B cell (primary cell): ENCODE measurements around the gene CCDC126. TPM values are rescaled to one million over a fixed set of nuclear protein-coding genes. Genes with fewer than 3 reads are reported as not detected.

ENCODE experiments used
- ATAC-seq: fragments of 200-7000 bp; cut with Tn5 transposase; one replicate; pipeline ENCODE4 v1.10.0; 2021; ENCODE audit warnings: low read depth, mild to moderate bottlenecking, moderate number of reproducible peaks, moderate library complexity
- CTCF ChIA-PET: fragments of 350-600 bp; sonication (Branson Sonifier 250); formaldehyde crosslinking; loops from one replicate; lab custom pipeline; 2021; ENCODE audit warnings: antibody characterized with exemption, inconsistent platforms; lab: Charles Lee
- POLR2A ChIA-PET: fragments of 350-600 bp; sonication (Branson Sonifier 250); formaldehyde crosslinking; loops from one replicate; lab custom pipeline; 2021; ENCODE audit warnings: antibody characterized with exemption; lab: Charles Lee
- DNase-seq: peaks from one replicate; pipeline ENCODE4 v3.0.0; 2013
- H2AFZ ChIP-seq: 2 replicates; pipeline ENCODE4 v1.6.1; 2012; ENCODE audit warnings: mild to moderate bottlenecking, low read depth, low read length; ENCODE audit not compliant: insufficient read depth, poor library complexity, severe bottlenecking
- H3K27ac ChIP-seq, 2 donors: 1 replicate in 1 of 2; 2 replicates in 1 of 2; pipeline ENCODE4 v1.5.1; 2012 to 2013; ENCODE audit warnings: low read length in 2 of 2, mild to moderate bottlenecking in 2 of 2, moderate library complexity in 1 of 2
- H3K27me3 ChIP-seq, 4 experiments: fragments of 200-600 bp in 1 of 4; sonication (generic) in 1 of 4; replicated peaks in 1 of 4; 1 replicate in 2 of 4; 2 replicates in 2 of 4; pipeline versions ENCODE4 v1.6.1 to v1.7.0; 2013 to 2016; ENCODE audit warnings: low read length in 3 of 4, mild to moderate bottlenecking in 2 of 4, mixed read lengths in 1 of 4, moderate library complexity in 1 of 4; ENCODE audit not compliant: insufficient read depth in 4 of 4, control insufficient read depth in 3 of 4; ENCODE audit errors: control extremely low read depth in 1 of 4
- H3K36me3 ChIP-seq, 2 experiments: replicated peaks in 1 of 2; 1 replicate in 1 of 2; 2 replicates in 1 of 2; pipeline versions ENCODE4 v1.6.1 to v1.7.1; 2013; ENCODE audit warnings: low read length in 1 of 2; ENCODE audit not compliant: insufficient read depth in 2 of 2, control insufficient read depth in 1 of 2; ENCODE audit errors: control extremely low read depth in 1 of 2, extremely low read depth in 1 of 2
- H3K4me1 ChIP-seq, 2 donors: fragments of 200-600 bp in 1 of 2; sonication (generic) in 1 of 2; 1 replicate in 1 of 2; 2 replicates in 1 of 2; pipeline versions ENCODE4 v1.5.1 to v1.6.1; 2013 to 2017; ENCODE audit warnings: low read length in 2 of 2; ENCODE audit not compliant: control insufficient read depth in 2 of 2, insufficient read depth in 2 of 2
- H3K4me2 ChIP-seq: replicated peaks from 2 replicates; pipeline ENCODE3; 2012; ENCODE audit warnings: mild to moderate bottlenecking, low read depth, low read length; ENCODE audit not compliant: poor library complexity, severe bottlenecking
- H3K4me3 ChIP-seq, 5 experiments: fragments of 200-600 bp in 1 of 5; sonication (generic) in 1 of 5; 1 replicate in 3 of 5; 2 replicates in 2 of 5; pipeline versions ENCODE4 v1.5.1 to v1.7.0; 2011 to 2016; ENCODE audit warnings: low read length in 4 of 5, mild to moderate bottlenecking in 4 of 5, low read depth in 2 of 5, control low read depth in 1 of 5, moderate library complexity in 1 of 5; ENCODE audit not compliant: insufficient read depth in 1 of 5; ENCODE audit errors: control extremely low read depth in 1 of 5, extremely low read depth in 1 of 5
- H3K79me2 ChIP-seq: fragments of 200-600 bp; sonication (generic); one replicate; pipeline ENCODE4 v1.6.0; 2016; ENCODE audit warnings: low read length; ENCODE audit not compliant: control insufficient read depth, insufficient read depth
- H3K9ac ChIP-seq: fragments of 200-600 bp; sonication (generic); 2 replicates; pipeline ENCODE4 v1.6.1; 2017; ENCODE audit warnings: mild to moderate bottlenecking, low read length, moderate library complexity
- H3K9me3 ChIP-seq, 3 donors: one replicate each; pipeline versions ENCODE4 v1.6.1 to v1.7.1; 2013; ENCODE audit warnings: low read length in 2 of 3; ENCODE audit not compliant: control insufficient read depth in 2 of 3, insufficient read depth in 1 of 3; ENCODE audit errors: control extremely low read depth in 1 of 3
- H4K20me1 ChIP-seq: 2 replicates; pipeline ENCODE4 v1.6.0; 2012; ENCODE audit warnings: mild to moderate bottlenecking, low read length; ENCODE audit not compliant: insufficient read depth, control insufficient read depth, poor library complexity, severe bottlenecking
- H3K27ac Mint-ChIP-seq: one replicate; pipeline ENCODE4 v1.8.0; 2021; ENCODE audit warnings: mixed read lengths
- H3K27me3 Mint-ChIP-seq: one replicate; pipeline ENCODE4 v1.8.0; 2021; ENCODE audit warnings: mixed read lengths
- H3K4me1 Mint-ChIP-seq: one replicate; pipeline ENCODE4 v1.8.0; 2021; ENCODE audit warnings: mixed read lengths
- H3K4me3 Mint-ChIP-seq: one replicate; pipeline ENCODE4 v1.8.0; 2021; ENCODE audit warnings: mixed read lengths
- H3K9me3 Mint-ChIP-seq: one replicate; pipeline ENCODE4 v1.8.0; 2022; ENCODE audit warnings: mixed read lengths; ENCODE audit not compliant: insufficient read depth
- CTCF ChIP-seq: fragments of 200-600 bp; IDR thresholded peaks from one replicate; pipeline ENCODE4 v1.8.0; 2022; ENCODE audit warnings: antibody characterized with exemption, mild to moderate bottlenecking
- EZH2 ChIP-seq: IDR thresholded peaks from 2 replicates; pipeline ENCODE4 v1.6.1; 2012; ENCODE audit warnings: borderline replicate concordance, low read depth, mild to moderate bottlenecking, moderate library complexity, low read length; ENCODE audit not compliant: insufficient read depth, poor library complexity, severe bottlenecking
- WGBS: methylation state at CpG from one replicate; pipeline ENCODE4 v1.1.5; 2013; ENCODE audit warnings: missing lambda C conversion rate; ENCODE audit not compliant: insufficient coverage; 5-methylcytosine and 5-hydroxymethylcytosine counted together
- intact Hi-C: fragments of 100-400 bp; cut with micrococcal nuclease; formaldehyde crosslinking; loops from one replicate; pipeline ENCODE4 v1.10.0; 2022
- polyA plus RNA-seq: library from polyadenylated mRNA; depleted of rRNA; stranded (reverse); fragments of >200 nt; gene quantifications from 2 replicates; pipeline ENCODE4 v1.2.3, GENCODE V29; 2012
- total RNA-seq, 2 donors: library from RNA; stranded (reverse); fragments of 120-200 nt in 1 of 2; gene quantifications; 1 replicate in 1 of 2; 2 replicates in 1 of 2; pipeline versions ENCODE4 v1.2.3 to v1.2.4, GENCODE V29; 2013 to 2022

Gene CCDC126
- total and polyA plus RNA-seq, 2 donors (not counting 1 experiment from before 2014, with no cell fraction given), result 3.1 to 18.0 TPM

DNA sequence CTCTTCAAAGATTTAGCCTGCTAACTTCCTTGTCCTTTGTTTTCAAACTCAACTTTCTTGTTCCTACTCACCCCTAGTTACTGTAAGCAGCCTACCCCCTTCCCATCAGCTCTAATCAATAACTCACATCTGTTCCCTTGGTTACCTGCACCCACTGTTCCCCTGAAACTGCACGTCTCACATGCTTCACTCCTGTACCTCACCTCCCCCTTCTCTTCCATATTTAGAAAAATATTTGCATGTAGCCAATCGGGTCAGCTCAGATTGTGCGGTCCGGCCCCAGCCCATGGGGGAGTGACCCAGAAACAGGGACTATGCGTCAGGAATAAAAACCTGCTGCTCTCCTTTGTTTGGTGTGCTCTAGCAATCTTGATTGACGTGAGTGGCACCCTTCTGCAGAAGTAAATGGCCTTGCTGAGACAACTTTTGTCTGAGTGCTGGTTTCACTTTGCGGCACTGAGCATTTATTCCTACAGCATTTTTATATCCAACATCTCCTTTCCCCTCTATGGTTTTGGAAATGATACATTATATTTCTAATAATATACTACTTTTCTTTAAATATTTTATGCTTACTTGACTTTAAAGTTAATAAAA lies 61.7 kb downstream of the CCDC126 start:
- Mint-ChIP-seq H3K9me3 (peaks cover 13% of the 10 kb centered on the region), H3K4me1 (no peaks in the 10 kb centered on the region), H3K4me3 (no peak overlapping the region), H3K27me3 (no peaks in the 10 kb centered on the region), H3K27ac (no peak overlapping the region)
- intact Hi-C loops, result no loop called here
- WGBS, result 94% methylated on average over 6 of the region's 7 CpGs
- no peaks in the 10 kb centered on the region for H3K79me2 ChIP-seq
- H3K27ac ChIP-seq, result no peak overlapping the region
- H2AFZ ChIP-seq, result no peak overlapping the region
- no peak for ATAC-seq
- CTCF ChIA-PET, result interaction anchor here (0.6 kb wide), 1 partner anchor 773 kb away, joined by 3 read pairs; no protein-coding TSS in a partner anchor
- H3K4me3 ChIP-seq, result no peak overlapping the region
- H3K9me3 ChIP-seq, result peaks cover 2 to 28% (median 28%) of the 10 kb centered on the region in 3 donors
- no peak for DNase-seq
- H3K9ac ChIP-seq, result no peak overlapping the region
- TF ChIP-seq EZH2 (no peak), CTCF (no peak)
- H3K27me3 ChIP-seq, result no peaks in the 10 kb centered on the region
- POLR2A ChIA-PET, result no interaction called here
- no peaks in the 10 kb centered on the region for H3K4me1 ChIP-seq
- H4K20me1 ChIP-seq, result no peaks in the 10 kb centered on the region
- no peak overlapping the region for H3K4me2 ChIP-seq
- no peaks in the 10 kb centered on the region for H3K36me3 ChIP-seq

DNA sequence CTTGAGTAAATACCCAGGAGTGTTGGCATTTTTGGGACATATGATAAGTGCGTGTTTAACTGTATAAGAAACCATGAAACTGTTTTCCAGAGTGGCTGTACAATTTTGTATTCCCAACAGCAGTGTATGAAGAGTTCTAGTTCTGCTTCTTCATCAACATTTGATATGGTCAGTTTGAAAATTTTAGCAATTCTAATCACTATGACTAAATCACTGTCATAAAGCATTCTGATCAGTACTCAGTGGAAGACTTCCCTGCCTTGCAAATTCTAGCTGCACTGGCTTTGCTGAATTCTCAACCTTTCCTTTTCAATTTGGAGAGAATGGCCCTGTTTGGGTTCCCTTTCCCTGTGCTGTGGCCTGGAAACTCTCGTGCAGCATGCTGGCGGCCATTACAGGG lies 64.2 kb downstream of the CCDC126 start:
- Histone ChIP-seq H3K27me3 (no peaks in the 10 kb centered on the region), H3K36me3 (no peaks in the 10 kb centered on the region), H2AFZ (no peak overlapping the region), H3K9me3 (peaks cover 0 to 20% (median 13%) of the 10 kb centered on the region in 3 donors), H3K27ac (no peak overlapping the region), H3K4me2 (no peak overlapping the region), H3K4me1 (no peaks in the 10 kb centered on the region), H3K9ac (no peak overlapping the region), H4K20me1 (no peaks in the 10 kb centered on the region), H3K4me3 (no peak overlapping the region), H3K79me2 (no peaks in the 10 kb centered on the region)
- Mint-ChIP-seq H3K27ac (no peak overlapping the region), H3K9me3 (peaks cover 5% of the 10 kb centered on the region), H3K4me3 (no peak overlapping the region), H3K4me1 (no peaks in the 10 kb centered on the region), H3K27me3 (no peaks in the 10 kb centered on the region)
- WGBS, result no CpG with 5 or more reads among the region's 3 CpGs
- no peak for ATAC-seq
- intact Hi-C loops, result no loop called here
- ChIA-PET CTCF (no interaction called here), POLR2A (no interaction called here)
- DNase-seq, result no peak
- TF ChIP-seq CTCF, result no peak
- TF ChIP-seq EZH2, result no peak
